ENCODE measurements around the gene CNOT4. TPM values are rescaled to one million over a fixed set of nuclear protein-coding genes. Genes with fewer than 3 reads are reported as not detected.
"Not testable (repeated sequence)": the region's sequence is repeated elsewhere in the genome, so short reads cannot be mapped to it uniquely, and the experiment has no call there.

The CNOT4 gene
- total RNA-seq, 2 experiments from 2014 or later: 24.0 to 26.8 TPM

DNA sequence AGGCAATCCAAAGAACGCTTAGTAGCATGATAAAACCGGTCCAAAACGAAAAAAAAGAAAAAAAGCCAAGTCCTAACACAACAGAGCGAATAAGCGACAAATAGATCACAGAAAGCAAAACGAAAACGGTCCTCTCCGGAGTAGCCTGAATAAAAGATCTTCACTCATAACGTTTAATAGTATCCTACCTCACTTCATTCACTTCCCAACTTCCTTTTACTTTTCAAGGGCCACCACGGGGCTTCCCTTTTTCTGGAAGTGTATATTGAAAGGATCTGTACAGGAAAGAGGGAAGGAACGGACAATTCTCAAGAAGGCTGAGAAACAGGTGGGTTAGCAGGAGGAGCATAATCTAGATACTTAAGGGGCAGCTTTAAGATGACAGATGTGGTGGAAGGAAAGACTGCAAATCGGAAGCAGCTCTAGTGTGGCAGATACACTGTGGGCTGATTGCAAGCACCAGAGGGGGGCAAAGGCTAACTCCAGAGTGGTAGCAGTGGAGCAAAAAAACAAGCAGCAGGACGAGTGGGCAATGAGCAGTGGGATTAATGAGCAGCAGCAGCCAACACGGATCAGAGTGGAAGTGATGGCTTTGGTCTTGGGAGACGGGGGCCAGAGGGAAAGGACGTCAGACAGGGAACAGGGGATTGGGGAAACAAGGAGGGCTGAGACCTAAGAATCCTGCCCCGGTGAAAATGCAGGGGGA lies 866 bp downstream of the CNOT4 start:
- Mint-ChIP-seq H3K4me3 (no peak overlapping the region), H3K36me3 (ENCODE audit: low read depth) (peaks cover 9% of the 10 kb centered on the region), H3K27me3 (no peaks in the 10 kb centered on the region), H3K27ac (no peak overlapping the region), H3K4me1 (peaks cover 11% of the 10 kb centered on the region), H3K9me3 (no peaks in the 10 kb centered on the region)
- CTCF ChIA-PET: interaction anchor here (0.7 kb wide), 1 partner anchor 67 kb away, joined by 3 read pairs; no protein-coding TSS in a partner anchor
- peak; percentile 45 for DNase-seq
- POLR2A ChIA-PET: no interaction called here

GRCh38 chr7:135501402-135501801 lies 8.5 kb downstream of the CNOT4 start:
- Mint-ChIP-seq H3K4me3 (no peak overlapping the region), H3K27me3 (no peaks in the 10 kb centered on the region), H3K9me3 (no peaks in the 10 kb centered on the region), H3K4me1 (peaks cover 35% of the 10 kb centered on the region), H3K27ac (no peak overlapping the region), H3K36me3 (ENCODE audit: low read depth) (peaks cover 5% of the 10 kb centered on the region)
- POLR2A ChIA-PET: no interaction called here
- CTCF ChIA-PET: interaction anchor here (1.1 kb wide), 1 partner anchor 62 kb away, joined by 3 read pairs; no protein-coding TSS in a partner anchor
- DNase-seq: no peak

- H3K36me3 Mint-ChIP-seq (ENCODE audit: low read depth): peaks cover 4% of the 10 kb centered on the region
- CTCF ChIA-PET: no interaction called here
- POLR2A ChIA-PET: no interaction called here
- H3K9me3 Mint-ChIP-seq: no peaks in the 10 kb centered on the region
- H3K27ac Mint-ChIP-seq: no peak overlapping the region
- H3K4me1 Mint-ChIP-seq: peaks cover 35% of the 10 kb centered on the region
- no peak for DNase-seq
- no peak overlapping the region for H3K4me3 Mint-ChIP-seq
- H3K27me3 Mint-ChIP-seq: no peaks in the 10 kb centered on the region
Observed at GRCh38 chr7:135499818-135500217, 10.1 kb downstream of the CNOT4 start.

- H3K27me3 Mint-ChIP-seq, CTCF ChIA-PET, H3K4me3 Mint-ChIP-seq, H3K27ac Mint-ChIP-seq, H3K9me3 Mint-ChIP-seq, POLR2A ChIA-PET, DNase-seq: not testable (repeated sequence)
- peaks cover 13% of the 10 kb centered on the region for H3K36me3 Mint-ChIP-seq (ENCODE audit: low read depth)
- H3K4me1 Mint-ChIP-seq: peaks cover 32% of the 10 kb centered on the region
Observed at GRCh38 chr7:135497161-135497560, 12.7 kb downstream of the CNOT4 start.

DNA sequence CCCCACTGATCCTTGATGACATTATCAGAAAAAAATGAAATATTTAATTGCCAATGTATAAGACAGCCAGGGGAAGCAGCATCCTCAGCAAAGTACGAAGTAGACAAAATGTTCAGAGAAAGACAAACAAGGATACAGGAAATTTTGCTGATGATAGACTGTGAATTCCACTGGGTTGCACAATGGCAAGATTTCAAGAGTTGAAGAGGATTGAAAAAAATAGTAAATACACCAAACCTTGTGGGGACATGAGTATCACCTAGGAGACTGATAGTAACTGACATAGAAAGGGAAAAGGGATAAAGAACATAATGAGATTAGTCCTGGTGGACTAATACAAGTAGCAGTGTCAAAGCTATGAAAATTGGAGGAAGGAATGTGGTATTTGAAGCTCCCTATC lies 16.5 kb downstream of the CNOT4 start:
- ChIA-PET CTCF (interaction anchor here (0.6 to 1.1 kb wide), 3 partner anchors 18 to 69 kb away, joined by 3 read pairs; no protein-coding TSS in a partner anchor), POLR2A (no interaction called here)
- Mint-ChIP-seq H3K9me3 (peaks cover 2% of the 10 kb centered on the region), H3K27me3 (no peaks in the 10 kb centered on the region), H3K4me1 (peaks cover 12% of the 10 kb centered on the region), H3K27ac (no peak overlapping the region), H3K36me3 (ENCODE audit: low read depth) (peaks cover 13% of the 10 kb centered on the region), H3K4me3 (no peak overlapping the region)
- DNase-seq: no peak

DNA sequence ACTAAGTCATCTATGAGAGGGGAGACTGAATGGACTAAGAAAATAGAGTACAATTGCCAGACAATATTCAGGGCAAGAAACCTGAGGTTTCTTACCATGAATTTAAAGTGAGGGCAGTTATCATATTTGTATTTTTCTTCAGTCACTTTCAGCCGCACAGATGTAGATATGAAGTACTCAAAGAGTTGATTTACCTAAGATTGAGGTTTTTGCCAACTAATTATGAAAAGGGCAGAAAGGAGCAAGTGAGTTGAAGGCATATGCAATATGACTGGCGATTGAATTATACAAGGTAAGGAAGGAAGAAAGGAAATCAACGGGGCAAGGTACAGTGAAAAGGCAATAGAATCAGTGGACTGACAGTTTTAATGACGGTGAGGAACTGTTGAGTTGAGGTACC lies 17.8 kb downstream of the CNOT4 start:
- Mint-ChIP-seq H3K4me1 (peaks cover 5% of the 10 kb centered on the region), H3K27ac (no peak overlapping the region), H3K9me3 (peaks cover 2% of the 10 kb centered on the region), H3K27me3 (no peaks in the 10 kb centered on the region), H3K36me3 (ENCODE audit: low read depth) (peaks cover 13% of the 10 kb centered on the region), H3K4me3 (no peak overlapping the region)
- no peak for DNase-seq
- CTCF ChIA-PET: no interaction called here
- POLR2A ChIA-PET: no interaction called here

GRCh38 chr7:135490783-135491182 lies 19.1 kb downstream of the CNOT4 start:
- DNase-seq: no peak
- Mint-ChIP-seq H3K36me3 (ENCODE audit: low read depth) (peaks cover 10% of the 10 kb centered on the region), H3K4me1 (no peaks in the 10 kb centered on the region), H3K27me3 (no peaks in the 10 kb centered on the region), H3K9me3 (peaks cover 2% of the 10 kb centered on the region), H3K27ac (no peak overlapping the region), H3K4me3 (no peak overlapping the region)
- ChIA-PET POLR2A (no interaction called here), CTCF (no interaction called here)

GRCh38 chr7:135489791-135490190 lies 20.1 kb downstream of the CNOT4 start:
- Mint-ChIP-seq H3K4me3 (no peak overlapping the region), H3K36me3 (ENCODE audit: low read depth) (peaks cover 11% of the 10 kb centered on the region), H3K27me3 (no peaks in the 10 kb centered on the region), H3K4me1 (no peaks in the 10 kb centered on the region), H3K9me3 (peaks cover 2% of the 10 kb centered on the region), H3K27ac (no peak overlapping the region)
- POLR2A ChIA-PET: no interaction called here
- CTCF ChIA-PET: no interaction called here
- DNase-seq: no peak

- Mint-ChIP-seq H3K36me3 (ENCODE audit: low read depth) (peaks cover 6% of the 10 kb centered on the region), H3K27ac (no peak overlapping the region), H3K9me3 (no peaks in the 10 kb centered on the region), H3K4me1 (peaks cover 5% of the 10 kb centered on the region), H3K4me3 (no peak overlapping the region), H3K27me3 (no peaks in the 10 kb centered on the region)
- no peak for DNase-seq
- ChIA-PET POLR2A (no interaction called here), CTCF (no interaction called here)
Observed at GRCh38 chr7:135486261-135486920, 23.5 kb downstream of the CNOT4 start.

DNA sequence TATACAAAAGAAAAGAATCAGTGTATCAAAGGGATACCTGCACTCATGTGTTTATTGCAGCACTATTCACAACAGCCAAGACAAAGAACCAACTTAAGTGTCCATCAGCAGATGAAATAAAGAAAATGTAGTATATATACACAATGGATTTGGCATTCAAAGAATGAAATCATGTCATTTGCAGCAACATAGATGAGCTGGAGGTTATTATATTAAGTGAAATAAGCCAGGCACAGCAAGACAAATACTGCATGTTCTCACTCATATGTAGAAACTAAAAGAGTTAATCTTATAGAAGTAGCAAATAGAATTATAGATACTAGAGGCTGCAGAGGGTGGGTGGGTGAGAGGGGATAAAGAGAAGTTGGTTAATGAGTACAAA lies 28.3 kb downstream of the CNOT4 start:
- POLR2A ChIA-PET: no interaction called here
- CTCF ChIA-PET: no interaction called here
- no peaks in the 10 kb centered on the region for H3K9me3 Mint-ChIP-seq
- no peak overlapping the region for H3K4me3 Mint-ChIP-seq
- H3K36me3 Mint-ChIP-seq (ENCODE audit: low read depth): peaks cover 12% of the 10 kb centered on the region
- H3K4me1 Mint-ChIP-seq: peaks cover 10% of the 10 kb centered on the region
- H3K27me3 Mint-ChIP-seq: no peaks in the 10 kb centered on the region
- H3K27ac Mint-ChIP-seq: no peak overlapping the region
- no peak for DNase-seq

DNA sequence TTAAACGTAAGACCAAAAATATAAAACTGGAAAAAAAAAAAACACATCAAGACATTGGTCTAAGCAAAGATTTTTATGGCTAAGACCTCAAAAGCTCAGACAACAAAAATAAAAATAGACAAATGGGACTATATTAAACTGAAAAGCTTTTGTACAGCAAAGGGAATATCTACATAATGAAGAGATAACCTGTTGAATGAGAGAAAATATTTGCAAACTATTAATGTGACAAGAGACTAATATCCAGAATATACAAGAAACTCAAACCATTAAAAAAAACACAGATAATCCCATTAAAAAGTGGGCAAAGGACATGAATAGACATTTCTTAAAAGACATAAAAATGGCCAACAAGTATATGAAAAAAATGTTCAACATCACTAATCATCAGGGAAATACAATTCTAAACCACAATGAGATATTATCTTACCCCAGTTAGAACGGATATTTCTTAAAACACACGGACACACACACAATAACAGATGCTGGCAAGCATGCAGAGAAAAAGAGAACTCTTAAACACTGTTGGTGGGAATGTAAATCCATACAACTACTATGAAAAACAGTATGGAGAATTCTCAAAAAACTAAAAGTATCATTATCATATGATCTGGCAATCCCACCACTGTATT lies 28.8 kb downstream of the CNOT4 start:
- Mint-ChIP-seq H3K4me3 (no peak overlapping the region), H3K36me3 (ENCODE audit: low read depth) (peaks cover 12% of the 10 kb centered on the region), H3K27ac (no peak overlapping the region), H3K4me1 (peaks cover 10% of the 10 kb centered on the region), H3K27me3 (no peaks in the 10 kb centered on the region), H3K9me3 (no peaks in the 10 kb centered on the region)
- CTCF ChIA-PET: no interaction called here
- DNase-seq: no peak
- POLR2A ChIA-PET: no interaction called here

DNA sequence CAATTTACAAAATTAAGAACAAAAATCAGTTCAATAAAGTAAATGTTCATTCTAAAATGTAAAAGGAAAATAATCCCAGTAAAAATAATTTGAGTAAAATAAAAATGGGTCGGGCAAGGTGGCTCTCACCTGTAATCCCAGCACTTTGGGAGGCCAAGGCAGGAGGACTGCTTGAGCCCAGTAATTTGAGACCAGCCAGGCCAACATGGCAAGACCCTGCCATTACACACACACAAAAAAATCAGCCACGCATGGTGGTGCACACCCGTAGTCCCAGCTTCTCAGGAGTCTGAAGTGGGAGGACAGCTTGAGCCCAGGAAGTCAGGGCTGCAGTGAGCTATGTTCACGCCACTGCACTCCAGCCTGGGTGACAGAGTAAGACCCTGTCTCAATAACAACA lies 34.4 kb downstream of the CNOT4 start:
- peaks cover 3% of the 10 kb centered on the region for H3K4me1 Mint-ChIP-seq
- no peaks in the 10 kb centered on the region for H3K27me3 Mint-ChIP-seq
- no peaks in the 10 kb centered on the region for H3K9me3 Mint-ChIP-seq
- ChIA-PET POLR2A (no interaction called here), CTCF (interaction anchor here (0.9 to 1.0 kb wide), 2 partner anchors 18 to 194 kb away, joined by 3 read pairs; no protein-coding TSS in a partner anchor)
- peaks cover 5% of the 10 kb centered on the region for H3K36me3 Mint-ChIP-seq (ENCODE audit: low read depth)
- no peak overlapping the region for H3K27ac Mint-ChIP-seq
- DNase-seq: no peak
- H3K4me3 Mint-ChIP-seq: no peak overlapping the region

GRCh38 chr7:135469705-135470104 lies 40.2 kb downstream of the CNOT4 start:
- H3K27me3 Mint-ChIP-seq; H3K27ac Mint-ChIP-seq; H3K9me3 Mint-ChIP-seq; H3K36me3 Mint-ChIP-seq (ENCODE audit: low read depth); POLR2A ChIA-PET; H3K4me1 Mint-ChIP-seq; DNase-seq; H3K4me3 Mint-ChIP-seq; CTCF ChIA-PET: not testable (repeated sequence)
